Glomerular visceral epithelial cell (primary cell): ENCODE measurements around the gene PTPN12.
"Not testable (repeated sequence)": the region's sequence is repeated elsewhere in the genome, so short reads cannot be mapped to it uniquely, and the experiment has no call there.

ENCODE experiments used
- DNase-seq: peaks from one replicate; pipeline ENCODE4 v3.0.0-alpha.2; 2016; ENCODE audit errors: extremely low spot score

PTPN12 gene

GRCh38 chr7:77579797-77580196 lies 42.7 kb downstream of the PTPN12 start:
- DNase-seq, result no peak

GRCh38 chr7:77580762-77581350 lies 43.8 kb downstream of the PTPN12 start:
- DNase-seq, result no peak

GRCh38 chr7:77587272-77587671 lies 50.2 kb downstream of the PTPN12 start:
- no peak for DNase-seq

- no peak for DNase-seq
These were observed 63.9 kb downstream of the PTPN12 start for GRCh38 chr7:77600952-77601351.

- no peak for DNase-seq
These were observed 69.5 kb downstream of the PTPN12 start for GRCh38 chr7:77606562-77606961.

- DNase-seq, result no peak
These were observed 82.2 kb downstream of the PTPN12 start for GRCh38 chr7:77619314-77619713.

GRCh38 chr7:77626586-77627308 lies 89.7 kb downstream of the PTPN12 start:
- no peak for DNase-seq

GRCh38 chr7:77627309-77627676 lies 90.2 kb downstream of the PTPN12 start:
- DNase-seq, result no peak

GRCh38 chr7:77629797-77630196 lies 92.7 kb downstream of the PTPN12 start:
- no peak for DNase-seq

- DNase-seq, result no peak
These were observed 94.7 kb downstream of the PTPN12 start for GRCh38 chr7:77631820-77632219.

- DNase-seq, result no peak
These were observed 107.7 kb downstream of the PTPN12 start for GRCh38 chr7:77644774-77645173.

GRCh38 chr7:77648742-77649338 lies 111.7 kb downstream of the PTPN12 start:
- DNase-seq, result no peak

- DNase-seq, result no peak
These were observed 112.7 kb downstream of the PTPN12 start for GRCh38 chr7:77649716-77650349.

- DNase-seq, result peak; percentile 36
These were observed 114.6 kb downstream of the PTPN12 start for GRCh38 chr7:77651575-77652162.

GRCh38 chr7:77652826-77653225 lies 115.7 kb downstream of the PTPN12 start:
- not testable (repeated sequence) for DNase-seq

GRCh38 chr7:77653572-77653971 lies 116.5 kb downstream of the PTPN12 start:
- DNase-seq, result no peak

GRCh38 chr7:77655356-77655755 lies 118.3 kb downstream of the PTPN12 start:
- no peak for DNase-seq

GRCh38 chr7:77655836-77656455 lies 118.9 kb downstream of the PTPN12 start:
- DNase-seq, result no peak

GRCh38 chr7:77657427-77658224 lies 120.5 kb downstream of the PTPN12 start:
- peak; percentile 46 for DNase-seq

- DNase-seq, result no peak
These were observed 121.8 kb downstream of the PTPN12 start for GRCh38 chr7:77658928-77659327.

- no peak for DNase-seq
These were observed 124.7 kb downstream of the PTPN12 start for GRCh38 chr7:77661816-77662215.
